HL-60/S4 treated with phorbol 12-myristate 13-acetate at 8.2 ng/mL for 4 days and 3 days (cell line): ENCODE data around the gene SDK1.

Experiments
- in situ Hi-C: fragments of 300-500 bp; cut with MboI; formaldehyde crosslinking; loops from 2 replicates; pipeline ENCODE4 v1.15.0; 2022; ENCODE audit warnings: low sequenced_read_pairs

Gene SDK1

DNA sequence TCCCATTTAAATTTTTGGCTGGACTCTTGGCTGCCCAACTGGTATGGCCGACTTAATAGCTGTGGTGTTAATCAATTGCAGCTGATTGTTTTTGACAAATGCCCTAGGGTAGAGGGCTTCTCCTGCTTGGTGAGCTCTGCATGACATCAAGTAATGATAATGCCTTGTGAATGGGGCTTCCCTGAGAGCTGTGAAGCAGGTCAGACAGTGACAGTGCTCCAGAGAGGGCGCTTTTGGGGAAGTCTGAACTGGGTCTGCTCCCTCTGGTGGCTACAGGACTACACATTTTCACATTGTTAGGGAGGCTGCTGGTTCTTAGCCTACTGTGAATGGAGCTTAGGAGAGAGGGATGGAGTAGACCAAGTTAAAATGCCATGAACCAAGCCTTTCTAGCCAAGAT lies 98.8 kb downstream of the SDK1 start:
- in situ Hi-C loops = no loop called here

DNA sequence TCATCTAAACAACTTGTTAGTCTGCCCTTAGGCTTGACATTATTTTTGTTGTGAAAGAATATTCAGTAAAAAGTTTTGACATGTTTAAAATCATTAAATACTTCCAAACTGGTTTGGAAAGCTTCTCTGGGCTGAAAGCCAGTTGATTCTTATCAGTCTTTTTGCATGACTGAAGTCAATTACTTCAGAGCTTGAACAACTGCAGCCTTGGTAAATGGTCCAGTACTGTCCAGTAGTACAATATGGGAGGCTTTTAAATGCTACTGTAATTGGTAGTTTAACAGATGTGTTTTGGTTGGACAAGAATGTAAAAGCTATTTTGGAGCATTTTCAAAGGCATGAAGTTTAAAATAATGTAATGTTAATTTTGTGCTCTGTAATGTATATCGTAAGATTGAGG lies 103.4 kb downstream of the SDK1 start:
- in situ Hi-C loops = no loop called here

DNA sequence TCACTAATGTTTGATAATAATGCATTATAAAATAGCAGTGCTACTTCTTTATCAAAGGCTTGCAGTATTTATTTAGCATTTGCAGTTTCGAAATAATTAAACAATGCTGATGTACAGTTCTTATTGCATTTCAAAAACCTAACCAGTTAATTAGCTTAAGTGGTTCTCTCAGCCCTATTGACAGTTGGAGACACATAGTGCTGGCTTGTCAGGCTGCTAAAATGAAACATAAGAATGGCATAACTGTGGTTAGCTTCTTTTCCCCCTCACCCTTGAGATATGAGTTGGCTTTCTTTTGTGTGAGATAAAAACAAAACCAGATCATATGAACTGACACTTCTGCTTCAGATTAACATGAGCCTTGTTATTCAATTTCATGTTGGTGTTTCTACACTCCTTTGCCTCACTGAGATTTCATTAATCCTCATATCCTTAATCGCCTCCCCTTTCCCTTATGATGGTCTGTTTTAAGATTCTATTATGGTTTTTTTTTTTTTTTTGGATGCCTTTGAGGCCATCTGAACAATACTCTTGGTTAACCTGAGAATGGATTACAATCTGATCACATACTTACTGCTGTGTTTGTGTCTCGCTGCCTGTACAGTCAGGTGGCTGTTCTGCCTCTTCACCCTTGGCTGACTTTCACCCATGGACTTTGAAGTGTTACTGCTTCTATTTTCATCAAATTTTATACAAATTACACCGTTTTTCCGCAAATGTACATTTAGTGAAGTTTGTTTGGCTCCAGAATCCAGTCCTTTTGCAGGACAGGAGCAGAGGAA lies 108.0 kb downstream of the SDK1 start:
- in situ Hi-C loops = no loop called here

DNA sequence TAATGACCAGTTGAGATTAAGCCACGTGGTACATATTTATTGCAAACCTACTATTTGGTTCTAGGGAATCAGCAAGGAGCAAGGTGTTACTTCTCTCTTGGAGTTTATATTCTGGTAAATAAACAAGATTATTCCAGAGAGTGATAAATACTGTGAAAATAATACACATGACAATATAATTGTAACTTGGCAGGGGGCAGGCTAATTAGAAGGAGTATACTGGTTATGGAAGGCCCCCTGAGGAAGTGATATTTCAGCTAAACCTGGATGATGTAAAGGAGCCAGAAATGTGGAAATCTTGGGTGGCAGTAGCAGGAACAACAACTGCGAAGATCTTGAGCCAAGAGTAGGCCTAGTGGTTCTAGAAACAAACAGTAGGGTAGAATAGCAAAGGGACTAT lies 111.8 kb downstream of the SDK1 start:
- in situ Hi-C loops = no loop called here

DNA sequence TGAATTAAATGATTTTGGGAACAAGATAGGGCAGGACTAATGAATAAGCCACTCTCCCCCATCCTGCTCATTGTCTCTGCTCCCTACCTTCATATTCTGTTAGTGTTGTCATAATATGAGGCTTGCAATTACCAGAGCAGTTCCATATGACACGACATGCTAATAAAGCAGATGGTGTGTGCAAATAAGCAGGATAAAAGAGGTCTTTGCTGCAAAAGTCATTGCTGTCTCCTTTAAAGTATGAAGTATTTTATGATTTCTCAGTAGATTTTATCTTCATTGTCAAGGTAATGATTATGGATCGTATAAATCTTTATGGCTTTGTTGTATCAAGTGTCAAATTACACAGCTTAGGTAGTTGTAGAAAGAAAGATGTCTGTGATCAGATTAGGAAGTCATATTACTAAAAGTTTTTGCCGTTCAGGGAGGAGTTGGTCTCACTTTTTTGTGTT lies 114.8 kb downstream of the SDK1 start:
- in situ Hi-C loops = no loop called here

DNA sequence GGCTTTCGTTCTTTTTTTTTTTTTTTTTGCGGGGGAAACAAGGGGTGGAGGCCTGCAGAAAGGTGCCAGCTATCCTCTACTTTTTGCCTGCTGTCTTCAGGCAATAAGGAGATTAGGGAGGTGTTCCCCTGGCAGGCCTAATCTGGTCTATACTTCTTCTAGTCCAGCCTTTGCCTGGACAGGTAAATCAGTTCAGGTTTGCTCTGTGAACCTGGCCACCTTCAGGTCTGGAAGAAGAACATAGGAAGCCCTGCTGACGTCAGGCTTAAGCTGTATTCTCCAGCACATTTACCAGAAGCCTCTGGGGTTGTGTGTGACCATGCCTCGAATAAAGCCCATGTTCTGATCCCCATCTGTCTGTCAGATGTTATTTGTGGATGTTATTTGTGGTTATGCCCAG lies 115.4 kb downstream of the SDK1 start:
- in situ Hi-C loops = no loop called here

DNA sequence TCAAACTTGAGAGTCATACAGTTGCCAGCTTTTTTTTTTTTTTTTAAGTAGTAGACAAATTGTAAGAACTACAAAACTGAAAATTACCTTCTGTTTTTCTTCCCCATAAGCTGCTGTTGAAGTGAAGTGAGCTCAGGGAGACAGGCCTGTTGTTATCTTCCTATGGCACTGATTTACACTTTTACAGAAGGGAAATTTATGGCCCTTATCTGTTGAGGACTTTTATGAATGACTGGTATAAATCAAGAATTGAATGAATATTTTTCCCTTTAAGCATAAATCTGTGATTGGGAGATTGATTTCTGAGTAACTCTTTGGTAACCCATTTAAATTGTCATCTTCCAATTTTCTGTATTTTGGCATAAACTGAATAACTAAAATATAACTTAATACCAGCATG lies 124.0 kb downstream of the SDK1 start:
- in situ Hi-C loops = no loop called here

DNA sequence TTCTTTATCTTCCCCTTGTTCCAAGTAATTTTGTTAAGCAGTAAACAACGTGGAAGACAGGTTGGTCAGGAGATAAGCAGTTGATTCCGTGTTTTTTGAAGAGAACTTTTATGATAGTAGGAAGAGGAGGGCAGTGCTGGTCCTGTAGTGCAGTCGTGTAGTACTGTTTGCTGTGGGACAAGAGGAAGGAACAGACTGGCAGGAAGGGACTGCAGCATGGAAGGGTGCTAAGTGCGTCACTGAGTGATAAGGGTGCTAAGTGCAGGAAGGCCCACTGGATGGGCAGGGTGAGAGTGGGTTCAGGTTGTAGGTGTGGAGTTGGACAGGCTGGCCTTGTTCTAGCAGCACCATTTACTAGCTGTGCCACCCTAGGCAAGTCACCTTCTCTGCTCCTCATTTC lies 125.0 kb downstream of the SDK1 start:
- in situ Hi-C loops = no loop called here

DNA sequence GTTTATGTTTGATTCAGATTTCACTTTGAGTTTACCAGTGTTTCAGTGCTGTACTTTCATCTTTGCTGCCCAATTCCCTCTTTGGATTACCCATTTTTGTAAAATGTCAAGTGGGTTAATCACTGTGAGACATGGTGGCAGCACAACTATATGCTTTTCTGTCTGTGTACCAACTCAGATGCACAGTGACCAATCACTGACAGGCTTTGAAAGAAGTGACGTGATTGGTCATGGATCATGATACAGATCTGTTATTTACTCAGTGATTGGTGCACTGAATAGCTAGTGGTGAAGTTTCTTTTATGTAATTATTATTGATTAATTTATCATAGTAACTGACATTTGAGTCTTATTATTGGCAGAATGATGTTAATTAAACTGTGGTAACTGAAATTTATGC lies 126.9 kb downstream of the SDK1 start:
- in situ Hi-C loops = no loop called here

DNA sequence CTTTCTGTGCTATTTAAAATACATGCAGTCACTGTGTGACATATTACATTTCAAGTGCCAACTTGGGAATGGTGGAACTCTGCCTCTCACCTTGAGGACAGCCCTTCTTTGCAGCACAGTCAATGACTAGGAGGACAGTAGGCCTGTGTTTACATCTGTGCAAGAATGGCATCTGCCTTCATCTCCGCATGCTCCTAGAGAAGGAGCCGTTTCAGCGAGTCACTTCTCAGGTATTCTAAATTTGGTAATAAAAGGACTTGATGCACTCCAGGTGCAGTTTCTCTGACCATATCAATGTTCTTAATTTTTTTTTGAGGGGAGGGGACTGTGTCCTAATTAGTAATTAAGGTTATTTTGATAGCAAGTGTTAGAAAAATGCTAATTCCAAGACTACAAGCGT lies 128.9 kb downstream of the SDK1 start:
- in situ Hi-C loops = no loop called here

DNA sequence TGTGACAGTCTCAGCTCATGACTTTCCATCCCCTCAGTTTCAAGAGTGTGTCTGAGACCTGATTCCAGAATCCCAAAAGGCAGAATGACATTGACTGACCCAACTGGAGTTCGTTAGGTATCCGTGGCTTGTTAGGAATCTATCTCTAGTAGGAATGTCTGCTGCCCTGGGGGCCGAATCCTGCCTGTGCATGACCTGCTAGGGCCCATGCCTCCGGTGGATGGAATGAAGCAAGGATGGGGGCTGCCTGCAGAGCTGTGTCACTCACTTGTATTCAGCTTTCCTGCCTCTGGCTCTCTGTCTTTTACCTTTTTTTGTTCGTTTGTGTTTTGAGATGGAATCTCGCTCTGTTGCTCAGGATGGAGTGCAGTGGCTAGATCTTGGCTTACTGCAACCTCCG lies 129.5 kb downstream of the SDK1 start:
- in situ Hi-C loops = no loop called here

DNA sequence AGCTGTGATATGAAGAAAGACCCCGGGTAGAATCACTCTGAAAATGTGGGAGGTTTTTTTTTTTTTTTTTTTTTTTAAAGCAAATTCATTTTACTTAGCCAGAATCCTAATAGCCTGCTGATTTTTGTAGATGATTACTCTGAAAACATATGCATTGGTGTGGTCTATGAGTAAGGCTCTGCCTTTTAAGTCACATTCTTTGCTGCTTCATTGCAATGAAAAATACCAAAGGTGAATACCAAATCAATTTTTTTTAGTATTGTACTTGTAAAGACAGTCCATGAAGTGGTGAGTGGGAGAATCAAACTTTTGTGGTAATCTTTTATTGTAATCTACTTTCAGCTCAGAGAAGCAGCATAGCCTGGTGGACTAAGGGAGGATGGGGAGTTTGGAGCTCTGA lies 130.3 kb downstream of the SDK1 start:
- in situ Hi-C loops = no loop called here

DNA sequence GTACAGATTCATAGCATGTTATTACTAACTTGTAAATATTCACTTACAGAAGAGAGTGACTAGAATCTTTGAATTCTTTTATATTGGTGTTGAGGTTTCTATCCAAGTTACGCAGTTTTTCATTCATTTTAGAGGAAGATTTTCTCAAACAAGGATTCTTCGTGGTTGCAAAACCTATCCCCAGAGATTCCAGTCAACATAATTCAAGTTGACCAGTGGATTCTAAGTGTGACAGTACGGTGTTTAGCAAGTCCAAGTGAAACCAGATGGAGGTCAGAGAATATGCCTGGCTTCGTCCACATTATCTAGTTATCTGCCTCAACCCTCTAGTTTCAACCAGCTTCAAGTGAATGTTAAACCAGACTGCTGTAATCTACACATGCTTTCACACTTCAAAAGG lies 131.9 kb downstream of the SDK1 start:
- in situ Hi-C loops = no loop called here

DNA sequence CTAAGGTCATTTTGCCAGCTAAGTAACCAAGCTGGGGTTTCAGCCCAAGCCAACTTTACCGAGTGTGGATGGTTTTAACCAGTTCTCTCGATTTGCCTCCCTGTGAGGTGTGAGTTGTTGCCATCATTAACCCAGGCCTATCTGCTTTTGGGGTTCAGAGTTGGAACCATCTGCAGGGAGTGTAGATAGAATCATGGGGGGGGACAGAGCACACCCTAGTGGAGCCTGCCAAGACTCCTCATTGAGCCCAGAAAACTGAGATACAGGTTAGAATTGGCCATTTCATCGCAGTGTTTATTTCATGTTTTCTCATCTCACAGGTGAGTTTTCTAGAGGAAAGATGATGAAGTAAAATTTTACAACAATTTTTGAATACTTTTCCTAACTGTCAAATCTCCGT lies 133.6 kb downstream of the SDK1 start:
- in situ Hi-C loops = no loop called here

DNA sequence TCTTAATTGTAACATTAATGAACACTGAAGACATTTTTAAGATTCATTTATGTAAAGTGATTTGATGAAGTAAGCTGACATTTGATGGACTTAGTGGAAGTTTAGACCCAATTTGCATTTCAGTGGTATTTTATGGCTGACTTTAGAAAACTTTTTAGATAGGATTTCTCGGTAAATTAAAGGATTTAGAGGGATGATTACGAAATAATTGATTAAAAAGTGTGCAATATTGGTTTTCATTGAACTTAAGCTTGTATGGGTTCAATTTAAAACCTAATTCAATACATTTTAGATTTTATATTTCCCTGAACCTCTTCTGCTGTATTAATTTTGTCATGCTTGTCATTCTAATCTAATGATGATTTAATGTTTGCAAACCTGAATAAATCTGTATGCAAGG lies 135.1 kb downstream of the SDK1 start:
- in situ Hi-C loops = no loop called here

DNA sequence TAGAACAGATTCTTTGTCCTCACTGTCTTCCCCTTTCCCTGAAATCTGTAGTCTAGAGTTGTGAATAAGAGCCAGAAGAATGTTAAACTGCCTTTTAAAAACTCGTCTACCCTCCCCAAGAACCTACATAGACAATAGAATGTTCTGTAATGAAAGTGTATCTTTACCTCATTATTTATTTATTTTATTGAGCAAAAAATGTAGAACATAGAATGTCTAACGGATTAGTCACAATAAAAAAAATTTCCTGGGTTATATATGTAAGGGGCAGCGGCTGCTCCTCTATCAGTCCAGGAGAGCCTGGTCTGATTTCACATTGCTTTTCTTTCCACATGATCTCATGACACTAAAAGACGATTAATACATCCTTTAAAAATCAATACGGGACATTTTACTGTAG lies 135.7 kb downstream of the SDK1 start:
- in situ Hi-C loops = no loop called here

DNA sequence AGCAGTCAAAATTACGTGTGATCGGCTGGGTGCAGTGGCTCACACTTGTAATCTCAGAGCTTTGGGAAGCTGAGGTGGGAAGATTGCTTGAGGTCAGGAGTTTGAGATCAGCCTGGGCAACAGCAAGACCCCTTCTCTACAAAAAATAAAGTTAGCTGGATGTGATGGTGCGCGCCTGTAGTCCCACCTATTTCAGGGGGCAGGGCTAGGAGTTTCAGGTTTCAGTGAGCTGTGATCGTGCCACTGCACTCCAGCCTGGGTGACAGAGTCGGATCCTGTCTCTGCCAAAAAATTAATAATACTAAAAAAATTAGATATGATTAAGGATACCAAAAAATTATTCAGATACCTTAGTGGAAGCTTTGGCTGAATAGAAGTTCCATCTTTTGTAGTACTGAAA lies 136.4 kb downstream of the SDK1 start:
- in situ Hi-C loops = no loop called here

DNA sequence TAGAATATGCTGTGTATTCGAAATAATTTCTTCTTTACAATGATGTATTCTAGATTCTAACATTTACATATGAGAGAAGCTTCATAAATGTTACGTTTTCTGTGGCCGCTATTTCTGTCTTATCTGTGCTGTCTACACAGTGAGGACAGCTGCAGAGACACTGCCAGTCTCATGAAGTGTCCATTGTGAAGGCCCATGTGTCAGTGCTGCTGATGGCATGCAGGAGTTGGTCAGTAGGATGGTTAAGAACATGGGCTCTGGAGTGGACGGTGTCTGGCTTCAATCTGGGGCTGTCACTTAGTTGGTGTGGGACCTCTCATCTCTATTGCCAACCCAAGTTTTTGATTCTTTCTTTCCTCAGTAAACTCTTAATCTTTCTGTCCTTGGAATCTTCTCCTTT lies 137.3 kb downstream of the SDK1 start:
- in situ Hi-C loops = no loop called here

DNA sequence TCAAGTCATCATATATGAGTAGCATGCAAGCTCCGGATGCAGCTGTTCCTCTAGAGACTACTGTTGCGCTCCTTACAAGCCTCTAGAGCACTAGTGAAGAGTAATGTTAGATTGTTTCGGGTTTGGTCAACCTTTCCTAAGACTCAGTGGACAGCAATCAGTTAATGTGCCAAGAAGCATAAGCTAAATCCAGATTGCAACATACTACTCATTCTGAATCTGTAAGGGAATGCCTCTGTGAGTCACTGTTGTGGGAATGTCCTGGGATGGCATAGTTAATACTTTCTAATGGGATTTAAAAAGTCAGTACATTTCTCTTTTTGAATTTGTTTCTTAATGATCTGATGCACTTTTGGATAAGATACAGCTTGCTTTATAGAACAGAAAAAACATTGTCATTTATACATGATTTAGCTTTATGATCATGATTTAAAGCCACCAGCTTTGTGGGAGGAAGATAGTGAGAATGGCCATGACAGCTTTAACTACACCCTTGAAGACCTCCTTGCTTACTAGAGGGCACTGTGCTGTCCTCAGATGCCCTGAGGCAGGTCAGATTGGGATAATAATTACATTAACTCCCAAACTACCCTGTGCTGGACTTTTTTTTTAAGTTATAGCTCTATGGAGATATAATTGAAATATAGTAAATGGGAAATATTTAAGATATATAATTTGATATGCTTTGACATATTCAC lies 138.4 kb downstream of the SDK1 start:
- in situ Hi-C loops = no loop called here

DNA sequence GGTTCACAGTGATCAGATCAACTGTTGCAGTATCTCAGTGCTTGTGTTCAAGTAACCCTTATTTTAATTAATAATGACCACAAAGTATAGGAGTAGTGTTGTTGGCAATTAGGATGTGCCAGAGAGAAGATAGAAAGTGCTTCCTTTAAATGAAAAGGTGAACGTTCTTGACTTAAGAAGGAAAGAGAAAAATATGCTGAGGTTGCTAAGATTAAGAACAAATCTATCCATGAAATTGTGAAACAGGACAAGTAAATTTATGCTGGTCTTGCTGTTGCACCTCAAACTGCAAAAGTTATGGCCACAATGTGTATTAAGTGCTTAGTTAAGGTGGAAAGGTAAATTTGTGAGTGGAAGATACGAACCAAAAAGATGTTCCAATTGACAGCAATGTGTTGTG lies 139.5 kb downstream of the SDK1 start:
- in situ Hi-C loops = no loop called here

DNA sequence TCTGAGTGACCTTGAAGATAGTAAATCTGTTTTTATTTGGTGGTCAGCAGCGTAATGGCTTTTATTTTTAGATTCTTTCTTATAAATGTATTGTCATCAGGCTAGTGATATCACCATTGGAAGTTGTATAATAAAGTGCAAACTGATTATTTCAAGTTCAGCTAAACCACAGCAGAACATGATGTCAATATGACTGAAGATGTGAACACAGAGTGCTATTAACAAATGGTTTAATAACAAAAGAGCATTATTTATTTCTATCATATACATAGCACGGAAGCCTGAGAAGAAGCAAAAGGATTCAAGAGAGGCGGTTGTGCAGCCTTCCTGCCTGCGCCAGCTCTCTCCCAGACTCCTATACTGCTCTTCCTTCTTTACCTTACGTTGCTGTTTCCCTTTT lies 142.7 kb downstream of the SDK1 start:
- in situ Hi-C loops = no loop called here

DNA sequence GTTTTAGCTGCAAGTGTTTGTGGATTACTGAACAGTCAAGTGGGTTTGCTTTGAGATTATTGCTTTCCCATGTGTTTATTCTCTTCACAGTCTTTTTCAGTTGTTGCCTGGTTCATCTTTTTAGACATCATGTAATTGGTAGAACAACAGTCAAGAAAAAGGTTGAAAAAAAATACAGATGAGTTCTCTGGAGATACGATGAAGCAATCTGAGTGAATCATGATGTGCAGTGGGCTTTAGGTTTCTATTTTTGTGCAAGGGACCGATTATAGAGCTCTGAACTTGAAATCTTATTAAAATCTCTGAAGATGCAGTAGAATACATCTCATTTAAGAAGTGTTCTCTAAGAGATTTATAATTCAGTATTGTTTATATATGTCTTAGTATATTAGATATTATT lies 145.7 kb downstream of the SDK1 start:
- in situ Hi-C loops = no loop called here

DNA sequence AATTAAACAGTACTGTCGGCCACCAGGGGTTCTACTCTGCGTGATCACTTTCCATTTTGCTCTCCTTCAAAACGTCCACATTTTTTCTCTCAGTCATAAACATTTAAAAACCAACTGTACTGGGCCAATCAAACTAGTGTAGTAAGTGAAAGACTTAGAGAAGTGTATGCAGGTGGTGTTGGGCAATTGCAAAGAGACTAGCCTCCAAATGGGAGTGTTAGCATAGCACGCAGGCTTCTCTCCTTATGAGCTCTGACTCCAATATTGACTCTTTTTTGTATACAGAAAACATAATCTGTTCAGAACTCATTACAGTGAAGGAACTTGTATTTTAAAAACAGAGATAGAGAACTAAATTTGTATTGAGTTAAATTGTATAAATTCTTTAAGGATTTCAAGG lies 150.6 kb downstream of the SDK1 start:
- in situ Hi-C loops = no loop called here
